Measurements from ENCODE around the gene ZSWIM3. TPM values are rescaled to one million over a fixed set of nuclear protein-coding genes. Genes with fewer than 3 reads are reported as not detected.
A peak's percentile ranks its signal among the peaks of the same experiment; 100 is the strongest.

ZSWIM3 gene
- total and polyA plus RNA-seq, 4 donors = 1.5 to 4.5 (median 2.1) TPM

DNA sequence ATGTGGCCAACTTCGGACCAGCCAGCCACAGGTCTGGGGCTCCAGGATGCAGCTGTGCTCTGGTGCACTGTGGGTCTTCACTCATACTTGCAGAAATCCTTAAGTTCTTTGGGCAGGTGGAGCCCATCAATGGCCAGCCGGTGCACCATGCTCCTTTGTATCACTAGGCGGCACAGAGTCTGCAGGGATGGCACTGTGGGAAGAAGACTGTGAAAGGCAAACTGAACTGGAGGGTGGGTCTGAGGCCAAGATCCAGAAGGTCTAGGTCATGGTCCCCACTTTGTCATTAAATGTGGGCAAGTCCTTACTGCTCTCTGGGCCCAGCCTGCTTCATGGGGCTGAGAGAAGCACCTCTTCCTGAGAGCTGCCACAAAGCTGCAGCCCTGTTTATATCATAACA, 31.3 kb downstream of the ZSWIM3 start:
- Histone ChIP-seq H3K9me3 (ENCODE audit: control insufficient read depth, low read length) (no peaks in the 10 kb centered on the region), H3K36me3 (ENCODE audit: control insufficient read depth in 1 of 2, insufficient read depth in 2 of 2, low read length in 1 of 2) (peaks cover 0 to under 1% of the 10 kb centered on the region in 2 donors), H3K4me3 (ENCODE audit: low read length in 2 of 2) (no peak overlapping the region), H3K27ac (ENCODE audit: low read depth in 1 of 2, low read length in 2 of 2) (no peak overlapping the region), H3K27me3 (ENCODE audit: control insufficient read depth in 1 of 2, insufficient read depth in 2 of 2, low read length in 1 of 2) (no peaks in the 10 kb centered on the region), H3K4me1 (ENCODE audit: control insufficient read depth in 1 of 2, insufficient read depth in 2 of 2, low read length in 2 of 2) (no peaks in the 10 kb centered on the region)
- DNase-seq (peak in 1 of 2 donors; percentile 65), ATAC-seq (ENCODE audit: low FRiP score) (no peak)
- 88 to 89% methylated on average over 3 of the region's 3 CpGs for WGBS, 2 donors
- intact Hi-C loops (cut with DNase I) = loop anchor here in 1 of 2 donors (10.0 kb wide), 1 partner anchor 54 kb away; the partner anchor contains the start of gene SNX21

GRCh38 chr20:45890077-45890984, 32.9 kb downstream of the ZSWIM3 start:
- 1% methylated on average over 76 to 79 of the region's 79 CpGs for WGBS, 2 donors
- DNase-seq (peak; percentile 90 to 95), ATAC-seq (ENCODE audit: low FRiP score) (peak; percentile 89)
- H3K4me1 ChIP-seq (ENCODE audit: control insufficient read depth in 1 of 2, insufficient read depth in 2 of 2, low read length in 2 of 2) = no peaks in the 10 kb centered on the region
- H3K27me3 ChIP-seq (ENCODE audit: control insufficient read depth in 1 of 2, insufficient read depth in 2 of 2, low read length in 1 of 2) = no peaks in the 10 kb centered on the region
- H3K36me3 ChIP-seq (ENCODE audit: control insufficient read depth in 1 of 2, insufficient read depth in 2 of 2, low read length in 1 of 2) = no peaks in the 10 kb centered on the region
- peak overlapping the region; percentile 42 to 55 for H3K4me3 ChIP-seq (ENCODE audit: low read length in 2 of 2)
- H3K9me3 ChIP-seq (ENCODE audit: control insufficient read depth, low read length) = no peaks in the 10 kb centered on the region
- intact Hi-C loops (cut with DNase I) = loop anchor here (5.0 kb wide), 2 partner anchors 82 to 93 kb away; partner anchors contain the start of gene ZNF335 (in 1 of the 2)
- peak overlapping the region in 1 of 2 donors; percentile 50 for H3K27ac ChIP-seq (ENCODE audit: low read depth in 1 of 2, low read length in 2 of 2)

GRCh38 chr20:45890985-45891983, 33.9 kb downstream of the ZSWIM3 start, which contains the start of the genes CTSA and NEURL2:
TSS of gene CTSA (plus strand) at chr20:45891335. CDS start at chr20:45891569, 234 bp downstream.
TSS of gene NEURL2 (minus strand) at chr20:45891208. CDS start at chr20:45890991, 217 bp downstream.
- Histone ChIP-seq H3K27me3 (ENCODE audit: control insufficient read depth in 1 of 2, insufficient read depth in 2 of 2, low read length in 1 of 2) (no peaks in the 10 kb centered on the region), H3K27ac (ENCODE audit: low read depth in 1 of 2, low read length in 2 of 2) (peak within 1 kb of the TSS in 1 of 2 donors; percentile 50), H3K4me1 (ENCODE audit: control insufficient read depth in 1 of 2, insufficient read depth in 2 of 2, low read length in 2 of 2) (no peaks in the 10 kb centered on the region), H3K9me3 (ENCODE audit: control insufficient read depth, low read length) (no peaks in the 10 kb centered on the region), H3K36me3 (ENCODE audit: control insufficient read depth in 1 of 2, insufficient read depth in 2 of 2, low read length in 1 of 2) (no peaks in the 10 kb centered on the region), H3K4me3 (ENCODE audit: low read length in 2 of 2) (peak within 1 kb of the TSS; percentile 42 to 55)
- intact Hi-C loops (cut with DNase I) = loop anchor here (1.0 to 5.0 kb wide), 3 partner anchors 43 to 94 kb away; partner anchors contain the start of genes PCIF1 (in 1 of the 2) and ZNF335 (in 1 of the 2)
- WGBS, 2 donors = 1% methylated on average over 60 to 78 of the region's 78 CpGs
- ATAC-seq (ENCODE audit: low FRiP score) (peak; percentile 93), DNase-seq (peak; percentile 94 to 97)

DNA sequence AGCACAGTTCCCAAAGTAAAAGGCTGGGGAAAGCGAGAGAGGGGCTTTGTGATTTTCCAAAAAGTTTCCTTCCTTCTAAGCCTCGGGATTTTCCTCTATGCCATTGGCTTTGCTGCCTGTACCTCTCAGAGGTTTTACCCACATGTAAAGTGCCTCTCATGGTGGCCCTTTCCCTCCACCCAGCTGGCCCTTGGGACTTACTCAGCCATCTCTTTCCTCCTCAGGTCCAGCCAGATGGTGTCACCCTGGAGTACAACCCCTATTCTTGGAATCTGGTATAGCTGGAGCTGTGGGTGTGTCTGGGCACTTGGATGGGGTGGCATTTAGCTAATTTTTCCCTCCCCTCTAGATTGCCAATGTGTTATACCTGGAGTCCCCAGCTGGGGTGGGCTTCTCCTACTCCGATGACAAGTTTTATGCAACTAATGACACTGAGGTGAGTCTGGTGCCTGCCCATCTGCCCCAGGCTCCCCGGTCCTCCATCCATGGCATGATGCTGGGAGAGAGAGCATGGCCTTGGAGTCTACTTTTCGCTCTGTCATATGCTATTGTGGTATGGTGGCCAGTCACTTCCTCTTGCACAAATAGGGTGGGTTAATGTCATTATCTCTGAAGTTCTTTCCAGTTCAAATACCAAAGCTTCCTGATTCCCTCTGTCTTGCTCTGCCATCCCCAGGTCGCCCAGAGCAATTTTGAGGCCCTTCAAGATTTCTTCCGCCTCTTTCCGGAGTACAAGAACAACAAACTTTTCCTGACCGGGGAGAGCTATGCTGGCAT, 34.8 kb downstream of the ZSWIM3 start:
- H3K9me3 ChIP-seq (ENCODE audit: control insufficient read depth, low read length) = no peaks in the 10 kb centered on the region
- H3K4me1 ChIP-seq (ENCODE audit: control insufficient read depth in 1 of 2, insufficient read depth in 2 of 2, low read length in 2 of 2) = no peaks in the 10 kb centered on the region
- ATAC-seq (ENCODE audit: low FRiP score) = no peak
- peaks cover 0 to 2% of the 10 kb centered on the region in 2 donors for H3K36me3 ChIP-seq (ENCODE audit: control insufficient read depth in 1 of 2, insufficient read depth in 2 of 2, low read length in 1 of 2)
- H3K27ac ChIP-seq (ENCODE audit: low read depth in 1 of 2, low read length in 2 of 2) = no peak overlapping the region
- H3K27me3 ChIP-seq (ENCODE audit: control insufficient read depth in 1 of 2, insufficient read depth in 2 of 2, low read length in 1 of 2) = no peaks in the 10 kb centered on the region
- WGBS, 2 donors = 78 to 80% methylated on average over 9 of the region's 9 CpGs
- peak; percentile 43 to 52 for DNase-seq
- intact Hi-C loops (cut with DNase I) = loop anchor here (5.0 kb wide), 2 partner anchors 80 to 95 kb away; partner anchors contain the start of gene ZNF335 (in 1 of the 2)
- no peak overlapping the region for H3K4me3 ChIP-seq (ENCODE audit: low read length in 2 of 2)

GRCh38 chr20:45892828-45893500, 35.5 kb downstream of the ZSWIM3 start:
- Histone ChIP-seq H3K27me3 (ENCODE audit: control insufficient read depth in 1 of 2, insufficient read depth in 2 of 2, low read length in 1 of 2) (no peaks in the 10 kb centered on the region), H3K9me3 (ENCODE audit: control insufficient read depth, low read length) (no peaks in the 10 kb centered on the region), H3K4me3 (ENCODE audit: low read length in 2 of 2) (no peak overlapping the region), H3K4me1 (ENCODE audit: control insufficient read depth in 1 of 2, insufficient read depth in 2 of 2, low read length in 2 of 2) (no peaks in the 10 kb centered on the region), H3K27ac (ENCODE audit: low read depth in 1 of 2, low read length in 2 of 2) (no peak overlapping the region), H3K36me3 (ENCODE audit: control insufficient read depth in 1 of 2, insufficient read depth in 2 of 2, low read length in 1 of 2) (peaks cover 0 to 2% of the 10 kb centered on the region in 2 donors)
- WGBS, 2 donors = 77 to 81% methylated on average over 4 of the region's 4 CpGs
- peak in 1 of 2 donors; percentile 67 for DNase-seq
- no peak for ATAC-seq (ENCODE audit: low FRiP score)
- intact Hi-C loops (cut with DNase I) = loop anchor here (5.0 kb wide), 2 partner anchors 79 to 96 kb away; partner anchors contain the start of gene ZNF335 (in 1 of the 2)

- Histone ChIP-seq H3K36me3 (ENCODE audit: control insufficient read depth in 1 of 2, insufficient read depth in 2 of 2, low read length in 1 of 2) (peaks cover 0 to 2% of the 10 kb centered on the region in 2 donors), H3K27me3 (ENCODE audit: control insufficient read depth in 1 of 2, insufficient read depth in 2 of 2, low read length in 1 of 2) (no peaks in the 10 kb centered on the region), H3K9me3 (ENCODE audit: control insufficient read depth, low read length) (no peaks in the 10 kb centered on the region), H3K4me3 (ENCODE audit: low read length in 2 of 2) (no peak overlapping the region), H3K27ac (ENCODE audit: low read depth in 1 of 2, low read length in 2 of 2) (no peak overlapping the region), H3K4me1 (ENCODE audit: control insufficient read depth in 1 of 2, insufficient read depth in 2 of 2, low read length in 2 of 2) (no peaks in the 10 kb centered on the region)
- 91 to 92% methylated on average over 4 of the region's 4 CpGs for WGBS, 2 donors
- ATAC-seq (ENCODE audit: low FRiP score) = no peak
- peak in 1 of 2 donors; percentile 13 for DNase-seq
- intact Hi-C loops (cut with DNase I) = loop anchor here (5.0 kb wide), 2 partner anchors 78 to 97 kb away; partner anchors contain the start of gene ZNF335 (in 1 of the 2)
Measured at GRCh38 chr20:45893831-45894230, 36.4 kb downstream of the ZSWIM3 start.

GRCh38 chr20:45894797-45895196, 37.4 kb downstream of the ZSWIM3 start:
- H3K27me3 ChIP-seq (ENCODE audit: control insufficient read depth in 1 of 2, insufficient read depth in 2 of 2, low read length in 1 of 2) = no peaks in the 10 kb centered on the region
- H3K9me3 ChIP-seq (ENCODE audit: control insufficient read depth, low read length) = no peaks in the 10 kb centered on the region
- 77 to 85% methylated on average over 12 of the region's 12 CpGs for WGBS, 2 donors
- peaks cover 0 to 2% of the 10 kb centered on the region in 2 donors for H3K36me3 ChIP-seq (ENCODE audit: control insufficient read depth in 1 of 2, insufficient read depth in 2 of 2, low read length in 1 of 2)
- DNase-seq = no peak
- no peak overlapping the region for H3K27ac ChIP-seq (ENCODE audit: low read depth in 1 of 2, low read length in 2 of 2)
- H3K4me1 ChIP-seq (ENCODE audit: control insufficient read depth in 1 of 2, insufficient read depth in 2 of 2, low read length in 2 of 2) = no peaks in the 10 kb centered on the region
- intact Hi-C loops (cut with DNase I) = loop anchor here (5.0 kb wide), 2 partner anchors 78 to 97 kb away; partner anchors contain the start of gene ZNF335 (in 1 of the 2)
- no peak for ATAC-seq (ENCODE audit: low FRiP score)
- H3K4me3 ChIP-seq (ENCODE audit: low read length in 2 of 2) = no peak overlapping the region
